AG04449 (cell line): ENCODE measurements around the gene TRAF7.

Experiments
- CTCF ChIA-PET: fragments of 350-600 bp; formaldehyde crosslinking; extraction: SDS; loops from one replicate; lab custom pipeline; 2021; ENCODE audit warnings: antibody characterized with exemption; lab: Yijun Ruan, JAX
- POLR2A ChIA-PET: fragments of 400-600, 350-600 bp; formaldehyde crosslinking; extraction: SDS; loops from one replicate; lab custom pipeline; 2020; ENCODE audit warnings: antibody characterized with exemption, inconsistent platforms; lab: Yijun Ruan, JAX
- DNase-seq: peaks from one replicate; pipeline ENCODE4 v3.0.0-alpha.2; 2010; ENCODE audit warnings: low read depth, low spot score
- H3K4me3 ChIP-seq: 2 replicates; pipeline ENCODE4 v1.5.1; 2011; ENCODE audit warnings: low read depth, mild to moderate bottlenecking, control low read depth, low read length
- TF ChIP-seq, protein P1 (sequence below): IDR thresholded peaks from one replicate; pipeline ENCODE4 v1.5.1; 2011; ENCODE audit warnings: mild to moderate bottlenecking, moderate library complexity, low read length, control low read depth, inconsistent platforms; ENCODE audit not compliant: insufficient read depth; ENCODE audit errors: missing control alignments

TRAF7 gene

DNA sequence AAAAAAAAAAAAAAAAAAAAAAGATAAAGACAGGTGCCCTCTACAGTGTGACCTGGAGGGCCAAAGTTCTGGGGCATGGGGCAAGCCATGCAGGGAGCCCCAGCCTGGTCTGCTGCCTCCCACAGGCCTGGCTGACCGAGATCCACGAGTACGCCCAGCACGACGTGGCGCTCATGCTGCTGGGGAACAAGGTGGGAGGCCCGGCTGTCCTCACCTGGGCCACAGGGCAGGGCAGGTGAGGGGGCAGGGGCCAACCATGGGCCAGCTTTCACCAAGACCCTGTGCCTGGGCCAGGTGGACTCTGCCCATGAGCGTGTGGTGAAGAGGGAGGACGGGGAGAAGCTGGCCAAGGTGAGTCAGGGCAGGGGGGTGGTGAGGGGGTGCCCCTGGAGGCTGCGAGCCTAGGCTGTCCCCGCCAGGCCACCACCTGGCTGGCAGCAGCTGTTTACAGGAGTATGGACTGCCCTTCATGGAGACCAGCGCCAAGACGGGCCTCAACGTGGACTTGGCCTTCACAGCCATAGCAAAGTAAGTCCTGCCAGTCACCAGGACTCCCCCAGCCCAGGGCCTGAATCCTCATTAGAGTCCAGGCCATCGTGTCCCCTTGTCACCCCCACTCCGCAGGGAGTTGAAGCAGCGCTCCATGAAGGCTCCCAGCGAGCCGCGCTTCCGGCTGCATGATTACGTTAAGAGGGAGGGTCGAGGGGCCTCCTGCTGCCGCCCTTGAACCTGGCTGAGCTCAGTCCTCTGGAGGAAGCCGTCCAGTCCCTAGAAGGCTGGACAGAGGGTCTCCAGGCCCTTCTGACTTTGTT is 2.7 kb upstream of the TRAF7 start:
- TF ChIP-seq, protein P1, sequence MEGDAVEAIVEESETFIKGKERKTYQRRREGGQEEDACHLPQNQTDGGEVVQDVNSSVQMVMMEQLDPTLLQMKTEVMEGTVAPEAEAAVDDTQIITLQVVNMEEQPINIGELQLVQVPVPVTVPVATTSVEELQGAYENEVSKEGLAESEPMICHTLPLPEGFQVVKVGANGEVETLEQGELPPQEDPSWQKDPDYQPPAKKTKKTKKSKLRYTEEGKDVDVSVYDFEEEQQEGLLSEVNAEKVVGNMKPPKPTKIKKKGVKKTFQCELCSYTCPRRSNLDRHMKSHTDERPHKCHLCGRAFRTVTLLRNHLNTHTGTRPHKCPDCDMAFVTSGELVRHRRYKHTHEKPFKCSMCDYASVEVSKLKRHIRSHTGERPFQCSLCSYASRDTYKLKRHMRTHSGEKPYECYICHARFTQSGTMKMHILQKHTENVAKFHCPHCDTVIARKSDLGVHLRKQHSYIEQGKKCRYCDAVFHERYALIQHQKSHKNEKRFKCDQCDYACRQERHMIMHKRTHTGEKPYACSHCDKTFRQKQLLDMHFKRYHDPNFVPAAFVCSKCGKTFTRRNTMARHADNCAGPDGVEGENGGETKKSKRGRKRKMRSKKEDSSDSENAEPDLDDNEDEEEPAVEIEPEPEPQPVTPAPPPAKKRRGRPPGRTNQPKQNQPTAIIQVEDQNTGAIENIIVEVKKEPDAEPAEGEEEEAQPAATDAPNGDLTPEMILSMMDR = no peak
- CTCF ChIA-PET = interaction anchor here (0.5 to 6.7 kb wide), 7 partner anchors 8 to 150 kb away, joined by 3 to 57 read pairs (median 4); no protein-coding TSS in a partner anchor
- POLR2A ChIA-PET = interaction anchor here (1.0 kb wide), 1 partner anchor 112 kb away, joined by 3 read pairs; no protein-coding TSS in a partner anchor
- peak overlapping the region; percentile 99 for H3K4me3 ChIP-seq
- no peak for DNase-seq

GRCh38 chr16:2154533-2155090 is 970 bp upstream of the TRAF7 start:
- H3K4me3 ChIP-seq = peak overlapping the region; percentile 99
- TF ChIP-seq, protein P1 = no peak
- no peak for DNase-seq
- POLR2A ChIA-PET = interaction anchor here (0.7 to 2.2 kb wide), 30 partner anchors 8 to 347 kb away, joined by 3 to 36 read pairs (median 6); partner anchors contain the start of genes BRICD5, CASKIN1, FAHD1 and HAGH
- CTCF ChIA-PET = interaction anchor here (1.0 to 6.7 kb wide), 6 partner anchors 9 to 151 kb away, joined by 3 to 57 read pairs (median 4); no protein-coding TSS in a partner anchor

- ChIA-PET POLR2A (interaction anchor here (0.6 to 2.2 kb wide), 53 partner anchors 7 to 871 kb away, joined by 3 to 36 read pairs (median 4); partner anchors contain the start of genes AMDHD2, BRICD5, FAHD1 and HAGH), CTCF (interaction anchor here (0.7 to 5.9 kb wide), 3 partner anchors 11 to 153 kb away, joined by 3 to 38 read pairs (median 4); no protein-coding TSS in a partner anchor)
- peak overlapping the region; percentile 90 for H3K4me3 ChIP-seq
- DNase-seq = no peak
- TF ChIP-seq, protein P1 = no peak
These were observed 631 bp downstream of the TRAF7 start for GRCh38 chr16:2155977-2156848.

GRCh38 chr16:2156849-2157224 is 1.3 kb downstream of the TRAF7 start:
- POLR2A ChIA-PET = no interaction called here
- TF ChIP-seq, protein P1 = no peak
- no peak for DNase-seq
- CTCF ChIA-PET = interaction anchor here (0.7 to 1.1 kb wide), 2 partner anchors 11 to 153 kb away, joined by 3 to 4 read pairs; no protein-coding TSS in a partner anchor
- peak overlapping the region; percentile 90 for H3K4me3 ChIP-seq

GRCh38 chr16:2157480-2158261 is 2.1 kb downstream of the TRAF7 start:
- TF ChIP-seq, protein P1 = no peak
- CTCF ChIA-PET = no interaction called here
- H3K4me3 ChIP-seq = peak overlapping the region; percentile 12; the same call in 1 of the 2 replicates
- DNase-seq = no peak
- POLR2A ChIA-PET = no interaction called here
